Mucosa of gallbladder (tissue), 1 donor: Measurements from ENCODE around the gene SPR. TPM values are rescaled to one million over a fixed set of nuclear protein-coding genes. Genes with fewer than 3 reads are reported as not detected.

ENCODE experiments used
- DNase-seq: peaks from one replicate; pipeline ENCODE4 v3.0.0-alpha.2; 2020; ENCODE audit warnings: low spot score
- total RNA-seq: library from RNA; stranded (reverse); gene quantifications from one replicate; pipeline ENCODE4 v1.2.1, GENCODE V29; 2021
- donor health status: DM: no; HTN: no; CAD: no.

The SPR gene
- total RNA-seq = 60.3 TPM

- DNase-seq = peak; percentile 70
These were observed at the start of gene SPR for GRCh38 chr2:72887032-72887739. Gene SPR, plus strand, starts transcription at chr2:72887408. Its CDS starts 25 bp downstream, at chr2:72887433.

- DNase-seq = no peak
These were observed 47.1 kb upstream of the SPR start for GRCh38 chr2:72840066-72840465.

DNA sequence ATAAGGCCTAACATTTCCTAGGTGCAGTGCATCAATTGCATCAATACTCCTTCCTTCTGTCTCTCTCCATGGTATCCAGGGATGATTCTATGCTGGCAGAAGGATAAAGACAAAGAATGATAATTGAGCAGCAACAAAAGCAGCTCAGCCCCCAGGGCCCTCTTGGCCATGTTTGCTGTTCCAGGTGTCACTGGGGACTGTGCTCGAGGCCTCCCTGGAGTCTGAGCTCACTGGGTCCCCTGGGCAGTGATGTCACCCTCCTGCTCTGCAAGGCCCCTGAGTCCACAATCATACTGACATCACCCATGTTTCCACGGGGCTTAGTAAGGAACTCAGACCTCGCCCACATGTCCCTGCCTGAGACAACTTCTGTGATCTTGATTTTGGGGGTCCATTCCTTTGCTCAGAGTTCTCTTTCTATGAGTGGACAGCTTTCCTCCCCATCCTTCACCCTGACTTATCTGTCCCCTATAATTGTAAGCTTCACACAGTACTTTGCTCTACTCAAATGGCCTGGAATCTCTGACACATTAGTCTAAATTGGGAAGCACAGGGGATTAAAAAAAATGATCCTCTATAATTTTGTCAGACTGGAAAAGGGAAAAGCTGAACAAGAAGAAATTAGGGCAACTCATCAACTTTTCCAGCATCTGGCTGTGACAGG, 45.6 kb upstream of the SPR start:
- no peak for DNase-seq

DNA sequence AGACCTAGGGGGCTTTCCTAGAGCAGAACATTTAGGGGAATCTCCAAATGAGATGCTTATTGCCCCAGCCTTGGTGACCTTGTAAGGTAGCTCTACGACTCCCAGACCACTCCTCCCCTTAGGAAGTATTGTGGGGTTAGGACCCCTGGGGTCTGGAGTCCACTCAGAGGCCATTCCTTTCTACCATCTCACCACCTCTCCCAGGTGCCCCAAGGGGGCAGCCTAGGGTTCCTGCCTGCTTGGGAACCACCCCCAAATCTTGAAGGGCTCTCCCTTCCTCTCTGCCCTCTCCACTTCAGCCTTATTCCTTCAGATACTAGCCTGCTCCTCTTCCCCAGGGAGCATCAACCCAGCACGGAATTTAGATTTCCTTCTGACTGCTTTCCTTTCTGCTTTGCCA, 43.9 kb upstream of the SPR start:
- DNase-seq = no peak

DNA sequence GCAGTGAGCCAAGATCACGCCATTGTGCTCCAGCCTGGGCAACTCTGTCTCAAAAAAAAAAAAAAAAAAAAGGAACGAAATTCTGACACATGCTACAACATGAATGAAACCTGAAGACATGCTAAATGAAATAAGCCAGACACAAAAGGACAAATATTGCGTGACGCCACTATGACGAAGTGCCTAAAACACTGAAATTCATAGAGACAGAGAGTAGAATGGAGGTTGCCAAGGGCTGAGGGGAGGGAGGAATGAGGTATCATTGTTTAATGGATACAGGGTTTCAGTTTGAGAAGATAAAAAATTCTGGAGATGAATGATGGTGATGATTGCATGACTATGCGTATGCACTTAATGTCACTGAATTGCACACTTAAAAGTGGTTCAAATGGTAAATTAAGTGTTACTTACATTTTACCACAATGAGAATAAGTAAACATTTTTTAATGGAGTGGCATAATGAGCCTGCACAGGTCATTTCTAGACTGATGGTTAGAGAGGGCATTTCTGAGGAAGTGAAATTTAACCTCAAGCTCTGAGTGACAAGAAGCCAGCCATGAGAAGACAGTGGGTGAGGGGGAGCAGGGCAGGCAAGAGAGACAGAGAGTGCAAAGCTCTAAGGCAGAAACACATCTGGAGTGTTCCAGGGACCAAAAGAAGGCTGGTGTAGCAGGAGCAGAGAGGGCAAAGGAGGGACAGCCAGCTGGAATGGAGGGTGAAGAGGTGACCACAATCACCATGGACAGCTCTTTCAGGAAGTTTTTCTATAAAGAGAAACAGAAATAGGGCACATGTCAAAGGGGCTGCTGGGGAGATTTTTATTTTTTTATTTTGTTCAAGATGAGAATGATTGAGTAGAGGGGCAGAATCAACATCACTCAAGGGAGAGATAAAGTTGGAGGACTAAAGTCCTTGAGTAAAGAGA, 40.8 kb upstream of the SPR start:
- DNase-seq = no peak

DNA sequence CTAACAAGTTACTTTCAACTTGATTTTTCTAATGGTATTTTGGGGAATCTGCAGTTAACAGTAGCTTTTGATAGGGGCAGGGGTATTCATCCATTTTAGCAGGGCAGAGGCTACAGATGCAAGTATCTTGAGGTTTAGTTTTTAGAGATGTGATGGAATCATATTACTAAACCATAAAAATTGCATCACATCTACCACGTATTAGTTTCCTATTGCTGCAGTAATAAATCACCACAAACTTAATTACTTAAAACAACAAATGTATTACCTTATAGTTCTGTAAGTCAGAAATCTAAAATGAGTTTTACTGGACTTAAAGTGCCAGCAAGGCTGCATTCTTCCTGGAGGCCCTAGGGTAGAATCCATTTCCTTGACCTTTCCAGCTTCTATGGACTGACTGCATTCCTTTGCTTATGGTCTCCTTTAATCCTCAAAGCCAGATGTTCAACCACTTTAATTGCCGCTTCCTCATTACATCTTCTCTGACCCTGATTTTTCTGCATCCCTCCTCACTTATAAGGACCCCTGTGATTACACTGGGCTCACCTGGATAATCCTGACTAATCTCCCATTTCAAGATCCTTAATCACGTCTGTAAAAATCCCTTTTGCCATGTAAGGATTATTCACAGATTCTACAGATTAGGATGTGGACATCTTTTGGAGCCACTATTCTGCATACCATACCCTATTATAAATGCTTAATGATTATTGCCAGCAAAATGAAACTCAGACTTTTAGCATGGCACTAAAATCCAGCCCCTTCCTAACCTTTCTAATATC, 39.5 kb upstream of the SPR start:
- DNase-seq = no peak

- no peak for DNase-seq
These were observed 38.6 kb upstream of the SPR start for GRCh38 chr2:72848436-72849137.

GRCh38 chr2:72849138-72849462, 38.1 kb upstream of the SPR start:
- no peak for DNase-seq

DNA sequence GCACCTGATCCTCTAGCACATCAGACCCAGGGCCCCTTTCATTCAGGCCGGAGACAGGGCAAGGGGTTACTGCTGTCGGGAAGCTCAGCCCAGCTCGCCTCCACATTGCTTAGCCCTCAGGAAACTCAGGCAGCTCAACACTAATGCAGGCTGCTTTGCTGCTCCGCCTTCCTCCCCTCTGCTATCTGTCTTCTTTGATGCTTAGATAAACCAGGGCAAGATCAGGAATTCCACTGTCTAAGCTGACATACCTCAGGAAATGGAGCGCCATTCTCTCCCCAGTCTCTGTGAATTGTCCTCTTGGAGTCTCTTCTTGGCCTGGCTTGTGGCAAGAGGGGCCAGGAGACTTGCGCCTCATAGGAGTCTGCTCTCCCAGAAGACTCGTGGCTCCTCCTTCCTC, 35.9 kb upstream of the SPR start:
- DNase-seq = no peak

DNA sequence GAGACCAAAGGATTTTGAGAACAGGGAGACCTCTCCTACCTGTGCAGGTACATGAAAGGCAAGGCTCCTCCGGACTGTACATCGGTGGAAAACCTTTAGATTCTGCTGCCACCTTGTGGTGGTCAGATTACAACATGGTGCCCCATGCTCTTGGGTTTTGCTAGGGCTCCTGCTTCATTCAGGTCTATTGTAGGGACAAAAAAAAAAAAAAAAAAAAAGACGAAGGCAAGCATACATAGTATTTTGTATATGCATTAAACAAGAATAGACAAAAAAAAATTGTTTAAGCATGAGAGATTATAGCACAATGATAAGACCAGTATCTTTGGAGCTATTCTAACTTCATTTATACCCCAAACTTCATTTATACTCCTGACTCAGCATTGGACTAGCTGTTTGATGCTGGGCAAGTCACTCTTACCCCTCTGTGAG, 27.4 kb upstream of the SPR start:
- peak; percentile 71 for DNase-seq

DNA sequence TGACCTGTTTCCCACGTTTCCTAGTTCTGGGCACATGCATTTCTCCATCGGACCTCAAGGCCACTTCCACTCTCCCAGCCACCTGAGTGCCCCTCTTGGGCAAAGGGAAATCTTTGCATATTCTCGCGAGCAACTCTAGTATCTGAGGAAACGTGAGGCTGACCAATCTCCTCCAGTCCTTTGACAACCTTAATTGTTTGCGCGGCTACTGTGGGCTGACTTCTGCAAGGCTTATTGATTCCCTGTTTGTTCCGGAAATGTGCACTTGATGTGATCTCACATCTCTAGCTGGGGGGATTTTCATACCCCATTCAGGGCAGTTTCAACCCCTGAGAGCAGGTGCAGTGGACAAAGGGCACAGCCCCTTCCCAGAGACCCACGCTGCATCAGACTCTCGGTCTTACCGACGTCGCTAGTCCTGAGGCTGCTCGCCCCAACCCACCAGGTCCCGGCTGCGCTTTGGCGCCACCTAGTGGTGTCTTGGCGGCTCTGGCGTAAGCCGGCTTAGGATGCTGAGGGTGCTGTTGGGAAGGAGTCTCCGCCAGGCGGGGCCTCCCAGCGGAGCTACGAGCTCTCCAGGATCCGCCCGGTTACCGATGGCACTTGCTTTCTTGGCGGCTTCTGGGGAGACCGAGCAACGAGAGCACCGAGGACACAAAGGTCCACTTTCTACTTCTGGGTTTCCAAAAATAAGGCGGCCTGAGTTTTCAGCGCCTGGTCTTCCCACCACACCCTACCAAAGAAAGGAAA, 24.8 kb upstream of the SPR start:
- peak; percentile 89 for DNase-seq

GRCh38 chr2:72863046-72863445, 24.2 kb upstream of the SPR start:
- DNase-seq = no peak

- no peak for DNase-seq
These were observed 22.7 kb upstream of the SPR start for GRCh38 chr2:72864500-72864899.

- no peak for DNase-seq
These were observed 16.1 kb upstream of the SPR start for GRCh38 chr2:72871060-72871459.

DNA sequence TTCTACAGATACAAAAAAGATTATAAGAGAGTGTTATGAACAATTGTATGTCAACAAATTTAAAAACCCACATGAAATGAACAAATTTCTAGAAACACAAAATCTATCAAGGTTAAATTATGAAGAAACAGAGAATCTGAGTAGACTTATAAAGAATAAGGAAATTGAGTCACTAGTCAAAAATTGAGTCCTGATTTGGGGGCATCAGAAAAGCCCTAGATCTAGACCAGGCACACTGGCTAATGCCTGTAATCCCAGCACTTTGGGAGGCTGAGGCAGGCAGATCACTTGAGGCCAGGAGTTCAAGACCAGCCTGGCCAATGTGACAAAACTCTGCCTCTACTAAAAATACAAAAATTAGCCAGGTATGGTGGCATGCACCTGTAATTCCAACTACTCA, 15.3 kb upstream of the SPR start:
- no peak for DNase-seq

DNA sequence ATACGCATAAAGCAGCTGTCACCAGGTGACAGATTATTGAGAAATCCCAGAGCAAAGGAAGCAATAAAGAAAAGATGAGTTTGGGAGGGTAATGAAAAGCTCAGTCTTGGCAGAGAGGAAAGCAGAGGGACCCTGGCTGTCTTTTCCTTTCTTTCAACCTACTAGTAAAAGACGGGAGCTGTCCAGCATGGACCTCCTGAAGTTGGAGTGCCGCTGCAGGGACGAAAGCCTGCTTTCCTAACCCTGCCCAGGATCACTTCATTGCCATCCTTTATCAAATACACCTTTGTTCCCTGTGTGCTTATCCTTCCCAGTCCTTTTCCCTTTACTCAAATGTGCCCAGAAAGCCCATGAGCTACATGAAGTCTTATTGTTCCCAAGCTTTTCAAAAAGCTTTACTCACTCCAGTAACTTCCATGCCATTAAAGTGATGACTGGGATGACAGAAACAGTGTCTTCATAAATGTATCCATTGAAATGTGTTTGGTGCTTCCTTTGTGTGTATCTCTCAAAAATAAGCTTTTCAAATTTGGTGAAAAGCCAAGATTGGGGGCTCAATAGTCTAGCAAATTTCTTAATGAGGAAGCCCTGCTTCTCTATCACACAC, 3.7 kb upstream of the SPR start:
- peak; percentile 56 for DNase-seq

GRCh38 chr2:72886505-72887031, 640 bp upstream of the SPR start:
- DNase-seq = no peak

GRCh38 chr2:72887740-72888437, 681 bp downstream of the SPR start:
- peak; percentile 87 for DNase-seq
